Measurements from ENCODE around the gene PRLR. TPM values are rescaled to one million over a fixed set of nuclear protein-coding genes. Genes with fewer than 3 reads are reported as not detected.

The PRLR gene
- total RNA-seq, 4 donors from 2014 or later: 9.1 to 69.5 (median 54.1) TPM

DNA sequence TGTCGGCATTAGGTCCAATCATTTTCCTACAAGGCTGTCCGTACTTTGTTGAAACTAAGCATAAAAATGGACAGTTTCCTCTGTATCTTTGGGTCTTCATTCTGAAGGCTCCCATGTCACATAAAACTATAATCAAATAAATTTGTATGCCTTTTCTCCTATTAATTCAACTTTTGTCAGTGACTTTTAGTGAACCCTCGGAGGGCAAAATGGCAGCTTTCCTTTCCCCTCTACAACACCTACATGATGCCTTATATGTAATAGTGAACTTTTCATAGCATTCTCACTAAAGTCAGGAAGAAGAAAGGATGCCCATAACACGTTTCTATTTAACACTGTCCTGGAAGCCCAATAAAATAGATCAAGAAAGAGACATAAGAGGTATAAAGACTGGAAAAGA lies 177.4 kb downstream of the PRLR start:
- H3K36me3 ChIP-seq: no peaks in the 10 kb centered on the region
- no peak overlapping the region for H3K27ac ChIP-seq
- H3K4me3 ChIP-seq: no peak overlapping the region
- no peaks in the 10 kb centered on the region for H3K27me3 ChIP-seq
- no peaks in the 10 kb centered on the region for H3K9me3 ChIP-seq
- no peak for DNase-seq
- TF ChIP-seq POLR2A (IDR thresholded peaks at IDR 0.05): no peak
- TF ChIP-seq, protein P1, sequence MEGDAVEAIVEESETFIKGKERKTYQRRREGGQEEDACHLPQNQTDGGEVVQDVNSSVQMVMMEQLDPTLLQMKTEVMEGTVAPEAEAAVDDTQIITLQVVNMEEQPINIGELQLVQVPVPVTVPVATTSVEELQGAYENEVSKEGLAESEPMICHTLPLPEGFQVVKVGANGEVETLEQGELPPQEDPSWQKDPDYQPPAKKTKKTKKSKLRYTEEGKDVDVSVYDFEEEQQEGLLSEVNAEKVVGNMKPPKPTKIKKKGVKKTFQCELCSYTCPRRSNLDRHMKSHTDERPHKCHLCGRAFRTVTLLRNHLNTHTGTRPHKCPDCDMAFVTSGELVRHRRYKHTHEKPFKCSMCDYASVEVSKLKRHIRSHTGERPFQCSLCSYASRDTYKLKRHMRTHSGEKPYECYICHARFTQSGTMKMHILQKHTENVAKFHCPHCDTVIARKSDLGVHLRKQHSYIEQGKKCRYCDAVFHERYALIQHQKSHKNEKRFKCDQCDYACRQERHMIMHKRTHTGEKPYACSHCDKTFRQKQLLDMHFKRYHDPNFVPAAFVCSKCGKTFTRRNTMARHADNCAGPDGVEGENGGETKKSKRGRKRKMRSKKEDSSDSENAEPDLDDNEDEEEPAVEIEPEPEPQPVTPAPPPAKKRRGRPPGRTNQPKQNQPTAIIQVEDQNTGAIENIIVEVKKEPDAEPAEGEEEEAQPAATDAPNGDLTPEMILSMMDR (IDR thresholded peaks at IDR 0.05): no peak
- peaks cover 0 to 3% (median 0%) of the 10 kb centered on the region in 4 donors for H3K4me1 ChIP-seq

DNA sequence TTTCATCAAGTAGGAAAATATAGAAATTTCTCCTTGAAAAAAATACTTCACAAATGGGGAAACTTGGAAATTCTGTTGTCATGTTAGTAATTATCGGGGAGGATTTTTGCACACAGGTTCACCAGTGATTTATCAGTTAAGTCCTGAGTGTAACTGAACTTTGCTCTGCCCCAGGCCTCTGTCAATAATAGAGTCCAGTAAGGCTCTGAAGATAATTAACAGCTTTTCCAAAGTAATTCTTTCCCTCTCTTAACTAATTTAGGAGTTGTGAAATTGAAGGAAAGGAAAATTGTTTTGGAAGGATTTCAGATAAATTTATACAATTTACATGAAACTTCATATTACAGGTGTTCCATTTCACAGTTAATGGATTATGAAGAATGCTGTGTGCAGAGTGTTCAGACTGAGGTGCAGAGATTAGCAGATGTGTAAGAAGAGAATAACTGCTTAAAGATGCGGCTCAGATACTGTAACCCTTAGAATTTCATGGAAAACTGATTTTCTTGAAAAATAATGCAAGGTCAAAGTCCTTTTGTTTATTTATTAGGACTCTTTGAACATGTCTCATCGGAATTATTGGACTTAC lies 179.7 kb downstream of the PRLR start:
- H3K27ac ChIP-seq: peak overlapping the region in 1 of 4 donors; percentile 2
- no peaks in the 10 kb centered on the region for H3K27me3 ChIP-seq
- TF ChIP-seq POLR2A (IDR thresholded peaks at IDR 0.05): no peak
- TF ChIP-seq, protein P1 (IDR thresholded peaks at IDR 0.05): no peak
- DNase-seq: peak in 1 of 3 donors; percentile 71
- H3K4me3 ChIP-seq: no peak overlapping the region
- no peaks in the 10 kb centered on the region for H3K36me3 ChIP-seq
- peaks cover 0 to 3% (median 0%) of the 10 kb centered on the region in 4 donors for H3K4me1 ChIP-seq
- H3K9me3 ChIP-seq: no peaks in the 10 kb centered on the region

- Histone ChIP-seq H3K9me3 (no peaks in the 10 kb centered on the region), H3K36me3 (no peaks in the 10 kb centered on the region), H3K27me3 (no peaks in the 10 kb centered on the region), H3K4me1 (peaks cover 0 to 3% (median 0%) of the 10 kb centered on the region in 4 donors), H3K27ac (no peak overlapping the region), H3K4me3 (no peak overlapping the region)
- TF ChIP-seq, protein P1 (IDR thresholded peaks at IDR 0.05): no peak
- DNase-seq: no peak
Measured at GRCh38 chr5:35048910-35049309, 181.4 kb downstream of the PRLR start.

GRCh38 chr5:35047785-35048404 lies 182.4 kb downstream of the PRLR start, which contains the start of gene AGXT2:
TSS of gene AGXT2 (minus strand) at chr5:35047949. CDS start at chr5:35047892, 57 bp downstream.
- Histone ChIP-seq H3K4me1 (peaks cover 0 to 3% (median 0%) of the 10 kb centered on the region in 4 donors), H3K27me3 (no peaks in the 10 kb centered on the region), H3K27ac (no peak within 1 kb of the TSS), H3K36me3 (no peaks in the 10 kb centered on the region), H3K4me3 (peak within 1 kb of the TSS in 1 of 4 donors; percentile 32), H3K9me3 (no peaks in the 10 kb centered on the region)
- DNase-seq: peak in 1 of 3 donors; percentile 53
- TF ChIP-seq, protein P1 (IDR thresholded peaks at IDR 0.05): no peak
- TF ChIP-seq POLR2A (IDR thresholded peaks at IDR 0.05): no peak

- no peak overlapping the region for H3K27ac ChIP-seq
- H3K4me1 ChIP-seq: peaks cover 0 to 3% (median 0%) of the 10 kb centered on the region in 4 donors
- DNase-seq: no peak
- no peak overlapping the region for H3K4me3 ChIP-seq
- no peaks in the 10 kb centered on the region for H3K36me3 ChIP-seq
- no peaks in the 10 kb centered on the region for H3K9me3 ChIP-seq
- no peak for TF ChIP-seq POLR2A (IDR thresholded peaks at IDR 0.05)
- TF ChIP-seq, protein P1 (IDR thresholded peaks at IDR 0.05): no peak
- no peaks in the 10 kb centered on the region for H3K27me3 ChIP-seq
Measured at GRCh38 chr5:35046774-35047173, 183.5 kb downstream of the PRLR start.

Data from Peyer's patch (tissue), 4 donors.